ENCODE data around the gene MAGI1.

The MAGI1 gene

DNA sequence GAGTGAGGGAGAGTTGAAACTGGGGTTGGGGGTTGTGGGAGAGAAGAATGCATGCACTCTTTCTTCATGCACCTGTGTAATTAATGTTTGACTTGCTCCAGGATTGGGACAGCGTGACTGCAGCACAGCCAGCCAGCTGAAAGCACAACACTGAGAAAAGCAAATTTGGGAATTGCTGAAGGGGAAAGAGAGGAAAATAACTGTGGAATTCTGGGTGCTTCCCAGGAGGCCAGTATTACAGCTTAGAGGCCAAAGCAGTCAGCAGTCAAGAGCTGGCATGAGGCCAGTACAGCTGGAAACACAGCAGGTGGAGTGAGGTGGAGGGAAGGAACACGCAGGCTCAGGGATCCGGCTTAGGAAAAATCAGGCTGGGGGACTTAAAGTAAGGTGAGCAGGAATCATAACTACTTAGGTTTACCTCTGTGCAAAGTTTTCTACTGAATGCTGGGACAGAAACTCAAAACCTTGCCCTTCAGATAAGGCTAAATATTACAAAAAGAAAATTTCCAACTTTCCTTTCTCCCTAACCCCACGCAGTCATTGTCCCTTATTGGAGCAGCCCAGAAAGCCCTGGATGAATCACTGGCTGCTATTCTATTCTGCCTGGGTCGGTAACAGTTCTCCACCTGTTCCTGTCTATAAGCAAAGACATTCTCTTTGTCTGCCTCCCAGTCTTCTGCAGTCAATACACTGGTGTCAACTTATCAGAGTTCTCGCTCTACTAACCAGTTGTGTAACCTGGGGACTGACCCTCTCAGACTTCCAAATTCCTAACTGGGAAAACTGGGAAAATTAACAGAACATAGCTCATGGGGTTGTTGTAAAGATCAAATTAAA, 167.2 kb downstream of the MAGI1 start:
- Histone ChIP-seq H3K4me3 (ENCODE audit: low read length, poor library complexity, severe bottlenecking) (no peak overlapping the region), H3K4me2 (ENCODE audit: low read depth, low read length, poor library complexity, severe bottlenecking) (no peak overlapping the region), H2AFZ (ENCODE audit: low read length) (no peak overlapping the region), H4K20me1 (ENCODE audit: insufficient read depth, low read length, poor library complexity, severe bottlenecking) (no peaks in the 10 kb centered on the region), H3F3A (ENCODE audit: low read depth) (peaks cover 6% of the 10 kb centered on the region; the same call in 1 of the 2 replicates), H3K79me2 (ENCODE audit: insufficient read depth, low read length) (no peaks in the 10 kb centered on the region), H3K27me3 (ENCODE audit: insufficient read depth, low read length, poor library complexity, severe bottlenecking) (no peaks in the 10 kb centered on the region), H3K9me2 (replicated peaks; ENCODE audit: low read depth, low read length) (no peaks in the 10 kb centered on the region), H3K4me1 (ENCODE audit: insufficient read depth, low read length, poor library complexity, severe bottlenecking) (peaks cover 17% of the 10 kb centered on the region), H3K9ac (ENCODE audit: low read depth, low read length, poor library complexity, severe bottlenecking) (no peak overlapping the region), H3K9me3 (ENCODE audit: insufficient read depth, low read depth, low read length) (no peaks in the 10 kb centered on the region), H3K36me3 (ENCODE audit: insufficient read depth, low read length) (no peaks in the 10 kb centered on the region)
- TF ChIP-seq, protein P1, sequence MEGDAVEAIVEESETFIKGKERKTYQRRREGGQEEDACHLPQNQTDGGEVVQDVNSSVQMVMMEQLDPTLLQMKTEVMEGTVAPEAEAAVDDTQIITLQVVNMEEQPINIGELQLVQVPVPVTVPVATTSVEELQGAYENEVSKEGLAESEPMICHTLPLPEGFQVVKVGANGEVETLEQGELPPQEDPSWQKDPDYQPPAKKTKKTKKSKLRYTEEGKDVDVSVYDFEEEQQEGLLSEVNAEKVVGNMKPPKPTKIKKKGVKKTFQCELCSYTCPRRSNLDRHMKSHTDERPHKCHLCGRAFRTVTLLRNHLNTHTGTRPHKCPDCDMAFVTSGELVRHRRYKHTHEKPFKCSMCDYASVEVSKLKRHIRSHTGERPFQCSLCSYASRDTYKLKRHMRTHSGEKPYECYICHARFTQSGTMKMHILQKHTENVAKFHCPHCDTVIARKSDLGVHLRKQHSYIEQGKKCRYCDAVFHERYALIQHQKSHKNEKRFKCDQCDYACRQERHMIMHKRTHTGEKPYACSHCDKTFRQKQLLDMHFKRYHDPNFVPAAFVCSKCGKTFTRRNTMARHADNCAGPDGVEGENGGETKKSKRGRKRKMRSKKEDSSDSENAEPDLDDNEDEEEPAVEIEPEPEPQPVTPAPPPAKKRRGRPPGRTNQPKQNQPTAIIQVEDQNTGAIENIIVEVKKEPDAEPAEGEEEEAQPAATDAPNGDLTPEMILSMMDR (conservative IDR thresholded peaks at IDR 0.05; ENCODE audit: low read length) = no peak
- TF ChIP-seq EZH2phosphoT487 (IDR thresholded peaks at IDR 0.05; ENCODE audit: borderline replicate concordance) = no peak

DNA sequence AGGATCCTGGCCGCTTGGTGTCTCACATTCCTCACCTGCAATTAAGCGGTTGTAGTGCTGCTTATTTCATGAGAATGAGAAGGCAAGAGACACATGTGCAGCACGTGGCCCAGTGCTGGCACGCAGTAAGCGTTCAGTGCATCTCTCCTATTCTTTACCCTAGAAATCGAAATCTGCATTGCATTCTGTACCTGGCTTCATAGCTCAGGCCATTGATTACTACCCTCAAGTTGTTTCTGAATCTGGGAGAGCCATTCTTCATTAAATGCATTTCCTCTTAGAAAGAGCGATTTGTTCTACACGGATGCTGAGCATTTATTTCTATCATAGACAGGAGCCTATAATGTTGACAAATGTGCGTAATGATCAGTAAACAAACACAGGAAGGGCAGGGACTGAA, 168.9 kb downstream of the MAGI1 start:
- no peaks in the 10 kb centered on the region for H3K79me2 ChIP-seq (ENCODE audit: insufficient read depth, low read length)
- TF ChIP-seq, protein P1 (conservative IDR thresholded peaks at IDR 0.05; ENCODE audit: low read length) = no peak
- TF ChIP-seq EZH2phosphoT487 (IDR thresholded peaks at IDR 0.05; ENCODE audit: borderline replicate concordance) = no peak

DNA sequence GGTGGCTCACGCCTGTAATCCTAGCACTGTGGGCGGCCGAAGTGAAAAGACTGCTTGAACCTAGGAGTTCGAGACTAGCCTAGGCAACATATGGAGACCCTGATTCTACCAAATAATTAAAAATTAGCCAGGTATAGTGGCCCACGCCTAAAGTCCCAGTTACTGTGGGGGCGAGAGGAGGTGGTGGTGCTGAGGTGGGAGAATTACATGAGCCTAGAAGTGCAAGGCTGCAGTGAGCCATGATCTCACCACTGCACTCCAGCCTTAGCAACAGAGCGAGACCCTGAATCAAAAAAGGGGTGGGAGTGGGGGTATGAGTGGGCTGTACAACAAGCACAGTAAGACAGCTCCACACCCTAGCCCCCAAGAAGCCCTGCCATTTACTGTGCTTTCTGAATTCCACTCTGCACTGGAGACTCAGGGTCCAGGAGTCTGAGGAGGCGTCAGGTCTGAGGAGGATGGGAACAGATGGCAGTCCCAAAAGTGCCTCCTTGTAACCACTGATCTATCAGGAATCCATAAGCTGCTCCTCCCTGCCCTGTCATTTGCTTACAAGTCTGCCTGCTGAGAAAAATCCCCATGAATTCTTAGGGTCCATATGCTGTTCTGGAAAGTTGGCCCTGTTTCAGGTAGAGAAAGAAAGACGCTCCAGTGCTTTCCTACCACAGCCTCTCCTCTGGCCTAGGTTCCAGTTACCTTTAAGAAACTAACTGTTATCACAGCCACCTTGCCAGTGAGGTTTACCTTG, 171.1 kb downstream of the MAGI1 start:
- Histone ChIP-seq H4K20me1 (ENCODE audit: insufficient read depth, low read length, poor library complexity, severe bottlenecking) (no peaks in the 10 kb centered on the region), H3K36me3 (ENCODE audit: insufficient read depth, low read length) (no peaks in the 10 kb centered on the region), H3K4me1 (ENCODE audit: insufficient read depth, low read length, poor library complexity, severe bottlenecking) (peaks cover 17% of the 10 kb centered on the region), H3K9me2 (replicated peaks; ENCODE audit: low read depth, low read length) (no peaks in the 10 kb centered on the region), H3F3A (ENCODE audit: low read depth) (no peaks in the 10 kb centered on the region), H3K4me2 (ENCODE audit: low read depth, low read length, poor library complexity, severe bottlenecking) (no peak overlapping the region), H2AFZ (ENCODE audit: low read length) (no peak overlapping the region), H3K9ac (ENCODE audit: low read depth, low read length, poor library complexity, severe bottlenecking) (no peak overlapping the region), H3K79me2 (ENCODE audit: insufficient read depth, low read length) (no peaks in the 10 kb centered on the region), H3K4me3 (ENCODE audit: low read length, poor library complexity, severe bottlenecking) (no peak overlapping the region), H3K9me3 (ENCODE audit: insufficient read depth, low read depth, low read length) (no peaks in the 10 kb centered on the region), H3K27me3 (ENCODE audit: insufficient read depth, low read length, poor library complexity, severe bottlenecking) (no peaks in the 10 kb centered on the region)
- no peak for TF ChIP-seq EZH2phosphoT487 (IDR thresholded peaks at IDR 0.05; ENCODE audit: borderline replicate concordance)
- TF ChIP-seq, protein P1 (conservative IDR thresholded peaks at IDR 0.05; ENCODE audit: low read length) = no peak

More for the DNA sequence above, 168.9 kb downstream of the MAGI1 start:
- no peaks in the 10 kb centered on the region for H3K27me3 ChIP-seq (ENCODE audit: insufficient read depth, low read length, poor library complexity, severe bottlenecking)
- no peaks in the 10 kb centered on the region for H3K9me3 ChIP-seq (ENCODE audit: insufficient read depth, low read depth, low read length)
- no peaks in the 10 kb centered on the region for H3F3A ChIP-seq (ENCODE audit: low read depth)
- H3K36me3 ChIP-seq (ENCODE audit: insufficient read depth, low read length) = no peaks in the 10 kb centered on the region
- no peaks in the 10 kb centered on the region for H4K20me1 ChIP-seq (ENCODE audit: insufficient read depth, low read length, poor library complexity, severe bottlenecking)
- H3K4me2 ChIP-seq (ENCODE audit: low read depth, low read length, poor library complexity, severe bottlenecking) = no peak overlapping the region
- H3K9ac ChIP-seq (ENCODE audit: low read depth, low read length, poor library complexity, severe bottlenecking) = no peak overlapping the region
- no peaks in the 10 kb centered on the region for H3K9me2 ChIP-seq (replicated peaks; ENCODE audit: low read depth, low read length)
- no peak overlapping the region for H3K4me3 ChIP-seq (ENCODE audit: low read length, poor library complexity, severe bottlenecking)
- peaks cover 8% of the 10 kb centered on the region for H3K4me1 ChIP-seq (ENCODE audit: insufficient read depth, low read length, poor library complexity, severe bottlenecking)
- H2AFZ ChIP-seq (ENCODE audit: low read length) = no peak overlapping the region

Measured in Loucy (cell line).